Lung (tissue), 12 donors: ENCODE measurements around the gene LYSMD3. TPM values are rescaled to one million over a fixed set of nuclear protein-coding genes. Genes with fewer than 3 reads are reported as not detected.

ENCODE experiments used
- ATAC-seq: fragments of 200-7000 bp; cut with Tn5 transposase; one replicate; pipeline ENCODE4 v1.9.1; 2020; ENCODE audit warnings: moderate number of reproducible peaks; ENCODE audit not compliant: insufficient read depth, low FRiP score
- DNase-seq, 3 donors: peaks; one replicate each; pipeline ENCODE4 v3.0.0-alpha.2; 2013 to 2017
- H3K27ac ChIP-seq, 2 donors: one replicate each; pipeline ENCODE4 v1.5.1; 2013; ENCODE audit warnings: mild to moderate bottlenecking in 2 of 2, moderate library complexity in 2 of 2, control low read depth in 1 of 2, inconsistent platforms in 1 of 2, low read depth in 1 of 2, low read length in 1 of 2
- H3K27me3 ChIP-seq, 3 donors: one replicate each; pipeline ENCODE4 v1.5.1; 2013; ENCODE audit warnings: low read length in 2 of 3; ENCODE audit not compliant: control insufficient read depth in 3 of 3, insufficient read depth in 3 of 3
- H3K36me3 ChIP-seq, 4 donors: one replicate each; pipeline ENCODE4 v1.5.1; 2013; ENCODE audit warnings: low read length in 4 of 4, mild to moderate bottlenecking in 1 of 4, moderate library complexity in 1 of 4; ENCODE audit not compliant: control insufficient read depth in 4 of 4, insufficient read depth in 4 of 4
- H3K4me1 ChIP-seq, 5 donors: one replicate each; pipeline ENCODE4 v1.5.1; 2013; ENCODE audit warnings: low read length in 5 of 5, mild to moderate bottlenecking in 2 of 5, moderate library complexity in 1 of 5; ENCODE audit not compliant: control insufficient read depth in 5 of 5, insufficient read depth in 5 of 5
- H3K4me3 ChIP-seq: one replicate; pipeline ENCODE4 v1.5.1; 2013; ENCODE audit warnings: mild to moderate bottlenecking, control low read depth, moderate library complexity
- H3K9ac ChIP-seq, 2 donors: one replicate each; pipeline ENCODE4 v1.5.1; 2013; ENCODE audit warnings: low read length in 2 of 2, control low read depth in 1 of 2; ENCODE audit not compliant: insufficient read depth in 1 of 2
- H3K9me3 ChIP-seq, 4 donors: one replicate each; pipeline ENCODE4 v1.5.1; 2013; ENCODE audit warnings: low read length in 3 of 4, mild to moderate bottlenecking in 1 of 4, moderate library complexity in 1 of 4; ENCODE audit not compliant: control insufficient read depth in 4 of 4, insufficient read depth in 3 of 4
- WGBS, 2 donors: extraction: QIAGEN DNeasy Blood & Tissue Kit; methylation state at CpG; one replicate each; pipeline ENCODE4 v1.1.7; 2013; 5-methylcytosine and 5-hydroxymethylcytosine counted together
- polyA plus RNA-seq, 2 donors: library from polyadenylated mRNA; stranded (reverse); fragments of 200-250 nt; gene quantifications; one replicate each; pipeline ENCODE4 v1.2.1, GENCODE V29; 2013
- total RNA-seq, 2 donors: library from RNA; depleted of rRNA in 1 of 2; stranded (reverse); fragments of >200 nt in 1 of 2; gene quantifications; one replicate each; pipeline ENCODE4 v1.2.1, GENCODE V29; 2014 to 2021
- TF ChIP-seq, protein P1 (sequence below): IDR thresholded peaks from 2 replicates; pipeline ENCODE4 v1.5.1; 2012; ENCODE audit warnings: mild to moderate bottlenecking; ENCODE audit errors: control extremely low read depth, extremely low read depth
- donor health status: control.
- donor health status: control.
- donor health status: Bipolar disorder and iron deficiency.
- donor health status: healthy.
- donor health status: DM: yes; HTN: yes; CAD: no.

The LYSMD3 gene
- total and polyA plus RNA-seq, 4 donors, result 5.7 to 32.8 (median 14.1) TPM

DNA sequence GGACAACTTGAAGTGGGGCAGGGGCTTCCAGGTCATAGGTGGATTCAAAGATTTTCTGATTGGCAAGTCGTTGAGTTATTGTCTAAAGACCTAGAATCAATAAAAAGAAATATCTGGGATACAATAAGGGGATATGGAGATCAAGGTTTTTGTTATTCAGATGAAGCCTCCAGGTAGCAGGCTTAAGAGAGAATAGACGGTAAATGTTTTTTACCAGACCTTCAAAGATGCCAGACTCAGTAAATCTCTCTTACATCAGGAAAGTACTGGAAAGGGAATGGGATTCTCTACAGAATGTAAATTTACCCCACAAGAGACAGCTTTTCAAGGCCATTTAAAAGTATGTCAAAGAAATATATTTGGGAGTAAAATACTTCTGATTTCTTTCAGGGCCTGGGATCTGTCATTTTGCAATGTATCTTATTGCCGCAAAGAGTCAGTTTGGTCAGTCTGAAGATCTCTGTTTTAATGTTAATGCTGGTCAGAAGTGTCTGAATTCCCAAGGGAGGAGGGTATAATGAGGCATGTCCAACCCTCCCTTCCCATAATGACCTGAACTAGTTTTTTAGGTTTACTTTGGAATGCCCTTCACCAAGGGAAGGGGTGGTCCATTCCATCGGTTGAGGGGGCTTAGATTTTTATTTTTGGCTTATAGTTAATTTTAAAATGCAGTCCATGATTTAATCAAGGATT, 13.6 kb upstream of the LYSMD3 start:
- ATAC-seq (no peak), DNase-seq (no peak)
- Histone ChIP-seq H3K9ac (no peak overlapping the region), H3K4me3 (no peak overlapping the region), H3K27ac (no peak overlapping the region), H3K27me3 (peaks cover 0 to 5% (median 0%) of the 10 kb centered on the region in 3 donors), H3K9me3 (no peaks in the 10 kb centered on the region), H3K36me3 (no peaks in the 10 kb centered on the region), H3K4me1 (no peaks in the 10 kb centered on the region)
- TF ChIP-seq, protein P1, sequence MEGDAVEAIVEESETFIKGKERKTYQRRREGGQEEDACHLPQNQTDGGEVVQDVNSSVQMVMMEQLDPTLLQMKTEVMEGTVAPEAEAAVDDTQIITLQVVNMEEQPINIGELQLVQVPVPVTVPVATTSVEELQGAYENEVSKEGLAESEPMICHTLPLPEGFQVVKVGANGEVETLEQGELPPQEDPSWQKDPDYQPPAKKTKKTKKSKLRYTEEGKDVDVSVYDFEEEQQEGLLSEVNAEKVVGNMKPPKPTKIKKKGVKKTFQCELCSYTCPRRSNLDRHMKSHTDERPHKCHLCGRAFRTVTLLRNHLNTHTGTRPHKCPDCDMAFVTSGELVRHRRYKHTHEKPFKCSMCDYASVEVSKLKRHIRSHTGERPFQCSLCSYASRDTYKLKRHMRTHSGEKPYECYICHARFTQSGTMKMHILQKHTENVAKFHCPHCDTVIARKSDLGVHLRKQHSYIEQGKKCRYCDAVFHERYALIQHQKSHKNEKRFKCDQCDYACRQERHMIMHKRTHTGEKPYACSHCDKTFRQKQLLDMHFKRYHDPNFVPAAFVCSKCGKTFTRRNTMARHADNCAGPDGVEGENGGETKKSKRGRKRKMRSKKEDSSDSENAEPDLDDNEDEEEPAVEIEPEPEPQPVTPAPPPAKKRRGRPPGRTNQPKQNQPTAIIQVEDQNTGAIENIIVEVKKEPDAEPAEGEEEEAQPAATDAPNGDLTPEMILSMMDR, result no peak
- WGBS, 2 donors, result 58 to 85% methylated on average over 4 of the region's 4 CpGs

DNA sequence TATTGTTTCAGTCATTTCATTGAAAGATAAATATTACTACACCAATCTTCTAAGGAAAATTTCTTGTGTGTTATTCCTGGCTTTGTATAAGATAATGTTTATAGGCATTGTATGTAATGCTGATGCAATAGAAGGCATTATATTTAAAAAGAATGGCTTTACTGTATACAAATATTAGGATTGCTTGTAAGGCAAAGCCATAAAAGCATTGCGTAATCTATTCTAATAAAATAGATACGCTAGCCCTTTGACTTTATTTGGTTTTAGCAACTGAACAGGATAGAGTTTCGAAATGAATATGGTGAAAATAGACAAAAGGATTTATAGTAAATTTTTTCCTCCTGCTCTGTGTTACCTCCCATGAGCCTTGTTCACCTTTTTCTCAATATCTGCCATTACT, 5.5 kb upstream of the LYSMD3 start:
- 62 to 69% methylated on average over 3 of the region's 3 CpGs for WGBS, 2 donors

DNA sequence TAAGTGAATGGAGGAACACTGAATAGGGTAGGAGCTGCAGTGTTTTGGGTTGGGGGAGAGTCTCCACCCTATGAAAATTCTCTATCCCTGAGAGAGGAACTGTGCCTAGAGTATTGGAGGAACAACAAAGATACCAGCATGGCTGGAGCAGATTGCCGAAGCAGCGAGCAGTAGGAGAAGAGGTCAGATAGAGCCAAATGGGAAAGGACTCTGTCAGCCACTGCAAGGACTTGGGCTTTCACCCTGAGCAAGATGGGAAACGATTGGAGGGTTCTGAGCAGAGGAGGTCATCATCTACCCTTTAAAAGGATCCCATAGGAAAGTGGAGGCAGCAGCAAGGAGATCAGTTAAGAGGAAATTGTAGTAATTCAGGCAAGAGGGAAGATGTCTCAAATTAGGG, 4.4 kb upstream of the LYSMD3 start:
- peaks cover 0 to 13% (median 0%) of the 10 kb centered on the region in 5 donors for H3K4me1 ChIP-seq
- no peak overlapping the region for H3K27ac ChIP-seq
- H3K9me3 ChIP-seq, result no peaks in the 10 kb centered on the region
- WGBS, 2 donors, result 80 to 88% methylated on average over 3 of the region's 3 CpGs
- H3K9ac ChIP-seq, result no peak overlapping the region
- no peaks in the 10 kb centered on the region for H3K36me3 ChIP-seq
- no peak overlapping the region for H3K4me3 ChIP-seq
- DNase-seq (no peak), ATAC-seq (no peak)
- H3K27me3 ChIP-seq, result peaks cover 0 to 9% (median 3%) of the 10 kb centered on the region in 3 donors
- TF ChIP-seq, protein P1, result no peak

More for the DNA sequence above, 5.5 kb upstream of the LYSMD3 start:
- no peak for DNase-seq
- TF ChIP-seq, protein P1, result no peak
- peaks cover 0 to 9% (median 3%) of the 10 kb centered on the region in 3 donors for H3K27me3 ChIP-seq
- no peak overlapping the region for H3K4me3 ChIP-seq
- H3K36me3 ChIP-seq, result no peaks in the 10 kb centered on the region
- no peak for ATAC-seq
- H3K4me1 ChIP-seq, result peaks cover 0 to 13% (median 0%) of the 10 kb centered on the region in 5 donors
- no peaks in the 10 kb centered on the region for H3K9me3 ChIP-seq
- H3K9ac ChIP-seq, result no peak overlapping the region
- no peak overlapping the region for H3K27ac ChIP-seq
